Adrenal gland (tissue), 12 donors: Measurements from ENCODE around the gene HNRNPM. TPM values are rescaled to one million over a fixed set of nuclear protein-coding genes. Genes with fewer than 3 reads are reported as not detected.

Source experiments
- DNase-seq, 7 donors: peaks; one replicate each; pipeline ENCODE4 v3.0.0-alpha.2; 2019 to 2020
- H3K27ac ChIP-seq, 5 donors: fragments of 200-600 bp; sonication (generic) in 4 of 5; 1 replicate in 3 of 5; 2 replicates in 2 of 5; pipeline versions ENCODE4 v1.5.1 to v1.8.0; 2016 to 2020; ENCODE audit warnings: mild to moderate bottlenecking in 1 of 5
- H3K27me3 ChIP-seq: fragments of 200-600 bp; 2 replicates; pipeline ENCODE4 v1.8.0; 2021
- H3K36me3 ChIP-seq, 2 donors: fragments of 200-600 bp; replicated peaks in 1 of 2; 1 replicate in 1 of 2; 2 replicates in 1 of 2; pipeline versions ENCODE4 v1.5.1 to v1.8.0; 2018 to 2022
- H3K4me1 ChIP-seq, 2 donors: fragments of 200-600 bp; replicated peaks in 1 of 2; 1 replicate in 1 of 2; 2 replicates in 1 of 2; pipeline versions ENCODE4 v1.5.1 to v1.8.0; 2018 to 2021
- H3K4me3 ChIP-seq, 4 donors: fragments of 200-600 bp; sonication (generic) in 3 of 4; one replicate each; pipeline ENCODE4 v1.5.1; 2016 to 2018
- H3K9me3 ChIP-seq, 3 donors: fragments of 200-600 bp; sonication (generic) in 1 of 3; replicated peaks in 1 of 3; 1 replicate in 2 of 3; 2 replicates in 1 of 3; pipeline versions ENCODE4 v1.5.1 to v1.8.0; 2016 to 2021
- POLR2A ChIP-seq, 2 donors: fragments of 450-650 bp; IDR thresholded peaks; one replicate each; pipeline ENCODE4 v1.6.1; 2017; ENCODE audit warnings: antibody characterized with exemption in 2 of 2, mild to moderate bottlenecking in 2 of 2, moderate library complexity in 1 of 2
- WGBS, 4 donors: extraction: QIAGEN DNeasy Blood & Tissue Kit in 2 of 4; methylation state at CpG; one replicate each; pipeline versions ENCODE4 v1.1.5 to v1.1.7; 2013 to 2017; 5-methylcytosine and 5-hydroxymethylcytosine counted together
- intact Hi-C, 2 donors: fragments of 100-400 bp; cut with DNase I; formaldehyde crosslinking; loops; one replicate each; pipeline versions ENCODE4 v1.14.1 to v1.15.0; 2022 to 2023
- polyA plus RNA-seq, 3 donors: library from polyadenylated mRNA; stranded (reverse); fragments of 200-250 nt in 2 of 3; fragments of 350-450 nt in 1 of 3; fragmentation: Illumina TruSeq in 1 of 3; extraction: RNeasy Lipid Tissue Mini Kit (QIAGEN cat#74804) in 1 of 3; gene quantifications; one replicate each; pipeline ENCODE4 v1.2.3, GENCODE V29; 2013 to 2014
- total RNA-seq, 9 donors: library from RNA; depleted of rRNA in 4 of 9; stranded (reverse); fragments of >200 nt in 4 of 9; fragments of 120-200 nt in 1 of 9; fragmentation: NEBNext Ultra II Directional in 1 of 9; extraction: Animal tissue kit (Norgen Biotek cat#: 25700) in 1 of 9; gene quantifications; one replicate each; pipeline versions ENCODE4 v1.1.0 to v1.2.4, GENCODE V29; 2013 to 2023
- TF ChIP-seq, protein P1 (sequence below), 6 experiments: fragments of 450-650 bp in 4 of 6; fragments of 200-600 bp in 2 of 6; sonication (generic) in 1 of 6; IDR thresholded peaks; 1 replicate in 5 of 6; 2 replicates in 1 of 6; pipeline versions ENCODE4 v1.5.1 to v1.8.0; 2016 to 2021; ENCODE audit warnings: antibody characterized with exemption in 6 of 6, mild to moderate bottlenecking in 2 of 6, moderate library complexity in 1 of 6
- donor health status: healthy with polysubstance abuse.
- donor health status: Bipolar disorder and iron deficiency.
- donor health status: DM: yes; HTN: yes; CAD: no.
- donor health status: DM: no; HTN: no; CAD: no.
- donor health status: DM: no; HTN: no; CAD: no.
- donor health status: DM: yes; HTN: yes; CAD: no.

Gene HNRNPM
- total and polyA plus RNA-seq, 12 donors = 51.7 to 262 (median 77.4) TPM

DNA sequence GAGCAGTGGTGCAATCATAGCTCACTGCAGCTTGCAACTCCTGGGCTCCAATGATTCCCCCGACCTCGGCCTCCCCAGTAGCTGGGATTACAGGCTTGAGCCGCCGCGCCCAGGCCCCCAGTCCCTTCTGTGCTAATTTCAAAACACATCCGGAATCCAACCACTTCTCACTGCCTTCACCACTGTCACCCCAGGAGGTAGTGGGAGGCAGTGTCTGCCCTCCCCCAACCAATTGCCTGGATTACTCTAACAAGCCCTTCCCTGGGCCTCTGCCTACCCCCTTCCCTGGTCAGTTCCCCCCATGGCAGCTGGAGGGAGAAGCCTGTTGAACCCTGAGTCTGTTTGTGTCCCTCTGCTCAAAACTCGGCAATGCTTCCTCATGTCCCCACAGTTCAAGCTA, 55.4 kb downstream of the HNRNPM start:
- Histone ChIP-seq H3K4me1 (peaks cover 0 to under 1% of the 10 kb centered on the region in 2 donors), H3K27me3 (no peaks in the 10 kb centered on the region), H3K36me3 (no peaks in the 10 kb centered on the region), H3K9me3 (no peaks in the 10 kb centered on the region), H3K27ac (no peak overlapping the region), H3K4me3 (no peak overlapping the region)
- WGBS, 4 donors = 60 to 78% (median 71%) methylated on average over 7 of the region's 7 CpGs
- DNase-seq = no peak
- intact Hi-C loops = loop anchor here in 1 of 2 donors (10.0 kb wide), 1 partner anchor 145 kb away; no protein-coding TSS in a partner anchor
- TF ChIP-seq POLR2A (IDR thresholded peaks at IDR 0.05) = no peak
- TF ChIP-seq, protein P1, sequence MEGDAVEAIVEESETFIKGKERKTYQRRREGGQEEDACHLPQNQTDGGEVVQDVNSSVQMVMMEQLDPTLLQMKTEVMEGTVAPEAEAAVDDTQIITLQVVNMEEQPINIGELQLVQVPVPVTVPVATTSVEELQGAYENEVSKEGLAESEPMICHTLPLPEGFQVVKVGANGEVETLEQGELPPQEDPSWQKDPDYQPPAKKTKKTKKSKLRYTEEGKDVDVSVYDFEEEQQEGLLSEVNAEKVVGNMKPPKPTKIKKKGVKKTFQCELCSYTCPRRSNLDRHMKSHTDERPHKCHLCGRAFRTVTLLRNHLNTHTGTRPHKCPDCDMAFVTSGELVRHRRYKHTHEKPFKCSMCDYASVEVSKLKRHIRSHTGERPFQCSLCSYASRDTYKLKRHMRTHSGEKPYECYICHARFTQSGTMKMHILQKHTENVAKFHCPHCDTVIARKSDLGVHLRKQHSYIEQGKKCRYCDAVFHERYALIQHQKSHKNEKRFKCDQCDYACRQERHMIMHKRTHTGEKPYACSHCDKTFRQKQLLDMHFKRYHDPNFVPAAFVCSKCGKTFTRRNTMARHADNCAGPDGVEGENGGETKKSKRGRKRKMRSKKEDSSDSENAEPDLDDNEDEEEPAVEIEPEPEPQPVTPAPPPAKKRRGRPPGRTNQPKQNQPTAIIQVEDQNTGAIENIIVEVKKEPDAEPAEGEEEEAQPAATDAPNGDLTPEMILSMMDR (IDR thresholded peaks at IDR 0.05) = no peak

DNA sequence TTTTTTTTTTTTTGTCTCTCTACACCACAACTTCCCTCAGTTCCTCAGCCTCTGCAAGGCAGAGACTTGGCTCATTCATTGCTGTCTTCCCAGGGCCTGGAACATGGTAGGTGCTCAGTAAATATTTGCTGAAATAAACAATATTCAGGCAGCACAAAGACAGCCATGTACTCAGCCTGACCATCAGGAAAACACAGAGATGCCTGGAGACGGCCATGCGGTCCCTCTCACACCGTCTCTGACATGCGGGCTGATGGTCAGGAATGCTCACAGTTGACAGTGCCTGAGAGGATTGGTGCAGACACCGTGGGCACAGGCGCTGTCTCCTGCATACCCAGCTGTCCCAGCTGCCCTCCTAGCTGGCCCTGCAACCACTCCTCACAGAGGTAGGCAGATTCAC, 56.7 kb downstream of the HNRNPM start:
- no peaks in the 10 kb centered on the region for H3K9me3 ChIP-seq
- DNase-seq = no peak
- H3K36me3 ChIP-seq = no peaks in the 10 kb centered on the region
- H3K4me1 ChIP-seq = peaks cover 10 to 11% of the 10 kb centered on the region in 2 donors
- no peaks in the 10 kb centered on the region for H3K27me3 ChIP-seq
- WGBS, 4 donors = 69 to 89% (median 84%) methylated on average over 5 to 6 of the region's 6 CpGs
- H3K27ac ChIP-seq = no peak overlapping the region
- H3K4me3 ChIP-seq = no peak overlapping the region
- TF ChIP-seq, protein P1 (IDR thresholded peaks at IDR 0.05) = no peak
- no peak for TF ChIP-seq POLR2A (IDR thresholded peaks at IDR 0.05)
- intact Hi-C loops = loop anchor here in 1 of 2 donors (10.0 kb wide), 1 partner anchor 147 kb away; no protein-coding TSS in a partner anchor

DNA sequence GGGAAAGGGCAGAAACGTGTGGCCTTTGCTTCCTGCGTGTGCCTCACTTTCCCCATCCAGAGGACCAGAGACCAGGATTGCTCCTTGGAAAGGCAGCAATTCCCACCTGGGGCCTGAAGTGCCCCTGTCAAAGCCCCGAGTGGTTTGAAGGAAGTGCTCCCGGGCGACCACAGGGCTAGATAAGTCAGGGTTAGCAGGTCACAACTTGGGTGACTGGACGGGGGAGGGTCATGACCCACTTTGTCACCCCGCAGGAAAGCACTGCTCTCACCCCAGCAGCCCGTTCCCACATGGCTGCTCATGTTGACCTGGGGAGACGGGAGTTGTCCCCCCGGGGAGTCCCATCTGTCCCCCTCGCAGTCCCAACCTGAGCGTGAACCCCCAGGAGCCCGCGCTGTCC, 57.2 kb downstream of the HNRNPM start:
- Histone ChIP-seq H3K27ac (no peak overlapping the region), H3K36me3 (no peaks in the 10 kb centered on the region), H3K4me3 (no peak overlapping the region), H3K4me1 (peaks cover 11 to 12% of the 10 kb centered on the region in 2 donors), H3K27me3 (no peaks in the 10 kb centered on the region), H3K9me3 (no peaks in the 10 kb centered on the region)
- intact Hi-C loops = loop anchor here in 1 of 2 donors (10.0 kb wide), 1 partner anchor 147 kb away; no protein-coding TSS in a partner anchor
- TF ChIP-seq POLR2A (IDR thresholded peaks at IDR 0.05) = no peak
- TF ChIP-seq, protein P1 (IDR thresholded peaks at IDR 0.05) = no peak
- no peak for DNase-seq
- WGBS, 4 donors = 63 to 90% (median 74%) methylated on average over 3 to 14 of the region's 14 CpGs

DNA sequence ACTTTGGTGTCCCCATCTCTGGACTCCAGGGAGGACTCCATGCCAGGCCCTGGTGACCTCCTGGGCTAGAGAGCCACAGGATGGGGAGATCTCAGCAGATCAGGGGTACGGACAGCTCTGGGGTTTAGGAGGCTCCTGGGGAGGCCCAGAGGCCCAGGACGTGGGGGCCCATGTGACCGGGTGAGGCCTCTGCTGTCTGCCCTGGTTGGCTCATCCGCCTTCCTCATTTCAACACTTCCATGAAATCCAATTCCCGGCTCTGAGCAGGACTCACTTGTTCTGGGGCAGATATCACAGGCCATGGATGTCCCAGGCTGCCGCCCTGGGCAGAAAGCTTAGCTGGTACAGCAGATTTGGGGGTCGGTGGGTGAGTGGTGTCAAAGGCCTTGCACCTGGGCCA, 58.7 kb downstream of the HNRNPM start:
- H3K36me3 ChIP-seq = no peaks in the 10 kb centered on the region
- no peak for TF ChIP-seq POLR2A (IDR thresholded peaks at IDR 0.05)
- TF ChIP-seq, protein P1 (IDR thresholded peaks at IDR 0.05) = no peak
- intact Hi-C loops = loop anchor here in 1 of 2 donors (10.0 kb wide), 1 partner anchor 149 kb away; no protein-coding TSS in a partner anchor
- no peak overlapping the region for H3K4me3 ChIP-seq
- no peaks in the 10 kb centered on the region for H3K27me3 ChIP-seq
- WGBS, 4 donors = 72 to 89% (median 75%) methylated on average over 1 to 7 of the region's 7 CpGs
- no peaks in the 10 kb centered on the region for H3K9me3 ChIP-seq
- peaks cover 11 to 12% of the 10 kb centered on the region in 2 donors for H3K4me1 ChIP-seq
- no peak for DNase-seq
- H3K27ac ChIP-seq = no peak overlapping the region
